ENCODE measurements around the gene RAB31. TPM values are rescaled to one million over a fixed set of nuclear protein-coding genes. Genes with fewer than 3 reads are reported as not detected.

The RAB31 gene
- total RNA-seq, 1 donor from 2014 or later, result 44.2 TPM

GRCh38 chr18:9712130-9712577, 4.1 kb downstream of the RAB31 start:
- TF ChIP-seq, protein P1, sequence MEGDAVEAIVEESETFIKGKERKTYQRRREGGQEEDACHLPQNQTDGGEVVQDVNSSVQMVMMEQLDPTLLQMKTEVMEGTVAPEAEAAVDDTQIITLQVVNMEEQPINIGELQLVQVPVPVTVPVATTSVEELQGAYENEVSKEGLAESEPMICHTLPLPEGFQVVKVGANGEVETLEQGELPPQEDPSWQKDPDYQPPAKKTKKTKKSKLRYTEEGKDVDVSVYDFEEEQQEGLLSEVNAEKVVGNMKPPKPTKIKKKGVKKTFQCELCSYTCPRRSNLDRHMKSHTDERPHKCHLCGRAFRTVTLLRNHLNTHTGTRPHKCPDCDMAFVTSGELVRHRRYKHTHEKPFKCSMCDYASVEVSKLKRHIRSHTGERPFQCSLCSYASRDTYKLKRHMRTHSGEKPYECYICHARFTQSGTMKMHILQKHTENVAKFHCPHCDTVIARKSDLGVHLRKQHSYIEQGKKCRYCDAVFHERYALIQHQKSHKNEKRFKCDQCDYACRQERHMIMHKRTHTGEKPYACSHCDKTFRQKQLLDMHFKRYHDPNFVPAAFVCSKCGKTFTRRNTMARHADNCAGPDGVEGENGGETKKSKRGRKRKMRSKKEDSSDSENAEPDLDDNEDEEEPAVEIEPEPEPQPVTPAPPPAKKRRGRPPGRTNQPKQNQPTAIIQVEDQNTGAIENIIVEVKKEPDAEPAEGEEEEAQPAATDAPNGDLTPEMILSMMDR (IDR thresholded peaks at IDR 0.05; ENCODE audit: insufficient read depth, low read length, poor library complexity, severe bottlenecking), result no peak
- no peaks in the 10 kb centered on the region for H3K27me3 ChIP-seq (ENCODE audit: control insufficient read depth, insufficient read depth, low read length)
- no peak for DNase-seq (ENCODE audit: low read depth)
- H3K36me3 ChIP-seq (ENCODE audit: control insufficient read depth, insufficient read depth, low read length), result no peaks in the 10 kb centered on the region
- H3K4me3 ChIP-seq (ENCODE audit: low read depth, low read length), result no peak overlapping the region

- Histone ChIP-seq H3K4me3 (ENCODE audit: low read depth, low read length) (no peak overlapping the region), H3K27me3 (ENCODE audit: control insufficient read depth, insufficient read depth, low read length) (no peaks in the 10 kb centered on the region), H3K36me3 (ENCODE audit: control insufficient read depth, insufficient read depth, low read length) (no peaks in the 10 kb centered on the region)
- DNase-seq (ENCODE audit: low read depth), result no peak
- TF ChIP-seq, protein P1 (IDR thresholded peaks at IDR 0.05; ENCODE audit: insufficient read depth, low read length, poor library complexity, severe bottlenecking), result no peak
Observed at GRCh38 chr18:9712611-9713010, 4.5 kb downstream of the RAB31 start.

DNA sequence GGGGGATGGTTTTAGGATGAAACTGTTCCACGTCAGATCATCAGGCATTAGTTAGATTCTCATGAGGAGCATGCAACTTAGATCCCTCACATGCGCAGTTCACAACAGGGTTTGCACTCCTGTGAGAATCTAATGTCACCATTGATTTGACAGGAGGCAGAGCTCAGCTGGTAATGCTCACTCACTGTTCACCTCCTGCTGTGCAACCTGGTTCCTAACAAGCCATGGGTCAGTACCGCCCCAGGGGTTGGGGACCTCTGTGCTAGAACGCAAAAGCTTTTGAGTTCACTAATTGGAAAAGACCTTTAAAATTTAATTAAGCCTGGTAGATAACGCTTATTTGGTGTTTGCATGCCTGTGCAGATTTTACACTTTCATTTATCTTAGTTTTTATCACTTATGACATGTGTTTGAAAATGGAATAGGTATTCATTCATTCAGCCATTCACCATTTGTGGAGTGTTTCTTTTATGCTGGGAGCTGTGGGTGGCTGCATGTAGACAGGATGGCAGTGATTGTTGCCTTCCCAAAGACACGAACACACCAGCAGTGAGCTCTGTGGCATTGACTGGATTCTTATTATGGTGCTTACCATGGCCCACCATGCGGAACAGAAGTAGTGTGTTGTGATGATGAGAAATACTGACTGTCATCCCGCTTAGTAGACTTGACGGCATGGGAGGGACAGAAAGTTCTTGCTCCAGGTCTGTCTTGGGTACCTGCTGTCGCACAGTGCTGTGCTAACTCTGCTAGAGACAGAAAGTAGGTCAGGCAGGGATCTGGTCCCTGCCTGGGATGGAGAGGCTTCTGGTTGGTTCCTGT, 6.4 kb downstream of the RAB31 start:
- Histone ChIP-seq H3K27me3 (ENCODE audit: control insufficient read depth, insufficient read depth, low read length) (no peaks in the 10 kb centered on the region), H3K4me3 (ENCODE audit: low read depth, low read length) (no peak overlapping the region), H3K36me3 (ENCODE audit: control insufficient read depth, insufficient read depth, low read length) (no peaks in the 10 kb centered on the region)
- DNase-seq (ENCODE audit: low read depth), result no peak
- TF ChIP-seq, protein P1 (IDR thresholded peaks at IDR 0.05; ENCODE audit: insufficient read depth, low read length, poor library complexity, severe bottlenecking), result no peak

DNA sequence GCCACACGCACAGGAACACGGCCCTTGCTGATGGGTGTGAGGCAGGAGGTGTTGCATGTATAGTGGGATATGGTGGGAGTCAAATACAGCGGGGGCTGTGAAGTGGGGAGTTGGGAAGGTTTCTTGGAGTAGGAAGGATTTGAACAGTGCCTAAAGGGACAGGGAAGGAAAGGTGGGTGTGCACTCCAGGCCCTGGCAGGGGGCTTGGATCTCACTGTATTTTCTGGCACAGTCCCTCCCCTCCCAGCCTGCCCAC, 6.9 kb downstream of the RAB31 start:
- no peaks in the 10 kb centered on the region for H3K36me3 ChIP-seq (ENCODE audit: control insufficient read depth, insufficient read depth, low read length)
- no peak overlapping the region for H3K4me3 ChIP-seq (ENCODE audit: low read depth, low read length)
- TF ChIP-seq, protein P1 (IDR thresholded peaks at IDR 0.05; ENCODE audit: insufficient read depth, low read length, poor library complexity, severe bottlenecking), result no peak
- DNase-seq (ENCODE audit: low read depth), result no peak
- H3K27me3 ChIP-seq (ENCODE audit: control insufficient read depth, insufficient read depth, low read length), result no peaks in the 10 kb centered on the region

DNA sequence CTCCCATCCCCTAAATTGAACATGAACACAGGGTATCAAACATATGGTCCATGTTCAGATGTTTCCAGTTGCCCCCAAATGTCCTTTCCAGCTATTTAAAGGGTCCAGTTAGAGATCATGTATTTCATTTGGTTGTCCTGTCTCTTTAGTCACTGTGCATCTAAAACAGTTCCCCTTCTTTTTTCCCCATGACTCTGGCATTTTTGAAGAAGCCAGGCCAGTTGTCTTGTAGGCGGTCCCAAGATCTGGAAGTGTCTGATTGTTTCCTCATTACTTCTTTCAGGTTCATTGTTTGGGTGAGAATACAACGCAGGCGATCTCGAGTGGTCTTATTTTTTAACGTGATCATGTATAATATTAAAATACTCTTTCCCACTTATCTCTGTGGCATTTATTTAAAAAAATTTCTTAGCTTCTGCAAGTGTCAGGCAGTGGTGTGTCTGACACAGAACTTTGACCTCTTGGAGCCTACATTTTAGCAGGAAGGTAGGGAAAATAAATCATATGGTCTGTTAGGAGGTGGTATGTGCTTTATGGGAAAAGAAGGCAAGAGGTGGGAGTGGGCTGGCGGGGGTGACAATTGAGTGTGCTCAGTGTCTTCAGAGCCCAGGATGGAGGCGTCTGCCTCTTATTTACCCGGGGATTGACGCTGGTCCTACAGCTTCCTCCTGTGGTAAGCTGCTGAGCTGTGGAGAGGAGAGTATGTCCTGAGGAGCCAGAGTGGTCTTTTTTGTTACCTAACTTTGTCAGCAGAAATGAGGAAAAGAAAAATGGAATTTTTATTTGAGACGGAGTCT, 8.1 kb downstream of the RAB31 start:
- Histone ChIP-seq H3K27me3 (ENCODE audit: control insufficient read depth, insufficient read depth, low read length) (no peaks in the 10 kb centered on the region), H3K36me3 (ENCODE audit: control insufficient read depth, insufficient read depth, low read length) (no peaks in the 10 kb centered on the region), H3K4me3 (ENCODE audit: low read depth, low read length) (no peak overlapping the region)
- DNase-seq (ENCODE audit: low read depth), result no peak
- TF ChIP-seq, protein P1 (IDR thresholded peaks at IDR 0.05; ENCODE audit: insufficient read depth, low read length, poor library complexity, severe bottlenecking), result no peak
